GM19467 (cell line): ENCODE results near the gene COA7.

Source experiments
- ATAC-seq: cut with Tn5 transposase; IDR thresholded peaks from one replicate; pipeline ENCODE4 v1.9.1; 2021; ENCODE audit warnings: mild to moderate bottlenecking, moderate library complexity; ENCODE audit not compliant: unreplicated experiment

The COA7 gene

DNA sequence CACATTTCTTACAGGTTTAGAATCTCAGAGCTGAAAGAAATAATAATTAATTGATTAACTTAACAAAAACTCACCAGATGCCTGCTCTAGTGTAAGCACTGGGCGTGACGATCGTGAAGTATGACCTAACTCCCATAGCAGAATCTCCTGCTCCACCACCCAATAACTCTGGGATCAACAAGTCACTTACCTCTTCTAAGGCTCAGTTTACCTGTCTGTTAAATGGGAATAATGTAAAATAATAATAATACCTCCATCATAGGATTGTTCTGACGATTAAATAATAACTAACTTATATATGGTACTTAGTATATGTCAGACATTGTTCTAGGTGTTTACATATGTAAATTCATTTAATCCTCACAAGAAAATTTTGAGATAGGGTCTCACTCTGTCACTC lies 24.6 kb downstream of the COA7 start:
- ATAC-seq, result no peak

DNA sequence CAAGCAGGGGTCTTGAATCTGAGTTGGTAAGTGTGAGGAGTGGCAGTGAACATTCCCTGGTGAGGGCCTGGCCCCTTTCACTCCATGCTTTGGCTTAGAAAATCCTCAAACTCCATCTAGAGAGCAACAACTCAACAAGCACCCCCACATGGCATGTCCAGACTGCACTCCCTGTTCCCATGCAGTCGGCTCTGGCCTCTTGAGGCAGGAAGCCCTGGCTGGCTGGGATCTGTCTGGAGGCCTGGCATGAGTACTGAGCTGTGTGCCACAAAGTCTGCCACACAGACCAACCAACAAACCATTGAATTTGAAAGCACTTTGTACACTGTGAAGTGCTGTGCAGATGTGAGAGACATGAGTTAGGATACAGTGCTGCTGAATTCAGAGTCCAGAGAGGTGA lies 25.2 kb downstream of the COA7 start:
- no peak for ATAC-seq

DNA sequence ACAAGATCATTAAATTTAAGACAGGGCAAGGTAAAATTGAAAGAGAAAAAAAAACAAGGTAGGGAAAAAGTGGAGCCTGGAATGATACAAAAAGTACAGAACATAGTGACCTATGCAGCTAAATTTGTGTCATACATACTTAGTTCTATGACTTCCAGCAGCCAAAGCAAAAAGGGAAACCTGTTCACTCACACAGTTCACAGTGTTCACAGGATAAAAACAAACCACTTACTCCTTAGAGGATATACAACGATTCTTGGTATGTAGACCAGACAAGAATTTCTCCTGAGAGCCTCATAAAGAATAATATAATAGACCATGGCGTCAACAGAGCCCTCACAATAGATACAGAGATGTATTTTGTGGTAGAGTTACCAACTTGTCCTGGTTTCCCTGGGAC lies 27.5 kb downstream of the COA7 start:
- no peak for ATAC-seq

DNA sequence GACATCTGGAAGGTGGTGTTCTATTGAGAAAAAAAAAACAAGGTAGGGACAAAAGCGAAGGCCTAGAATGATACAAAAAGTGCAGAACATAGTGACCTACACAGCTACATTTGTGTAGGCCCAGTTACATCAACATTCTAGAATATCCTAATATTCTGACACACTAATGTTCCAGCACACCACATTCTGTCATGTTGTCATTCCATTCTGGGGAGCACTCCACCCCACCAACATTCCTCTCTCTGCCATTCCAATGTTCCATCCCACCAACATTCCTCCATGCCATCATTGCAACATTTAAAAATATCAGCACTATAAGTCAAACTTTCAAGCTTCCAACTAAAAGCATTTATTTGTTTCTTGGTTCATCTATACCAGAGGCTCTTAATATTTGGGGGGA lies 28.5 kb downstream of the COA7 start:
- ATAC-seq, result no peak

DNA sequence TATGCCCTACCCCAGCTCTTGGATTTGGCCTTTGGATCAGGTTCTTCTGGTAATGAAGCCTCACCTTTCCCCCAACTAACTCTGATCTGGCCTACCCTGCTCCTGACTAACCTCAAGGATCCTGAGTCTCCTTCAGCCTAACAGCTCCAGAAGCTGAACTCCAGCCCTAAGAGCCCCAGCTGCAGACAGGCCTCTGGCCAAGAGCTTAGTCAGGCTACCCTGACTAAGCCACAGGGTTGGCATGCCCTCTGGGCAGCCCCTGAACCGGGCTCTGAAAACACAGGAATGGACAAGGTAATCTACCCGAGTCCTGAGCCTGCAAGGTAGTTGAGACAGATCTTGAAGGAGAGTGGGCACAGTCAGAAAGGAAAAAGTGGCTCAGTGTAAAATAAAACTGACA lies 29.4 kb downstream of the COA7 start:
- no peak for ATAC-seq

DNA sequence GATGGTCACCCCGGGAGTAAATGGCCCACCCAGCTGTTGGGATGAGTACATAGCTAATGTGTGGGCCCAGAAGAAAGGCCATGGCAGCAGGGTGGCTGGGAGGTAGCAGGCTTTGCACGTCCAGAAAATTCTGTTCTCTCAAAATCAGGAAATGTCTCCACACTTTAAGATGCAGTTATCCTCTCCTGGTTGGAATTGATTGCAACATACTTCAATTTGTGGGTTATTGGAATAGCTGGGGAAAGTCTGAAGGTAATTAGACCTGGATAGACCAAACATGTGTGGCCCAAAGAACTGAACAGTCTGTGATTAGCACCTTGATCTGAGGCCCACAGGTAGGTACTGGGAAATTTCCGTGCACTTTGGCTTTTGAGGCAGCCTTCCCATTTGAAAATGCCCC lies 30.2 kb downstream of the COA7 start:
- ATAC-seq, result no peak

DNA sequence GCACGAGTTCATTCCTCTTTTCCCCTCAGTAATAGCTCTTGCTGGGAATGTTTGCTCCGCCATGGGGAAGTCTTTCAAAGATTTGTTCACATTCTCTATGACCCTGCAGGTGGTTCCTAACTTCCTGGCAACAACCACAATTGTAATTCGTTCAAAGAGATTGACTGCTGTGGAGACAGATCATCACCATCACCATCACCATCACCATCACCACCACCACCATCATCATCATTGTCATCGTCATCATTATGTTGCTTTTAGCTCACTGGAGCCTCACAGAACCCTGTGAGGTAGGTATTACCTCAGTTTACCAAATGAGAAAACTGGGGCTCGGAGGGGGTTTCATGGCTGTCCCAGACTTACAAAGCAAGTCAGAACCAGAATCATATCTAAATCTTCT lies 30.9 kb downstream of the COA7 start:
- no peak for ATAC-seq

DNA sequence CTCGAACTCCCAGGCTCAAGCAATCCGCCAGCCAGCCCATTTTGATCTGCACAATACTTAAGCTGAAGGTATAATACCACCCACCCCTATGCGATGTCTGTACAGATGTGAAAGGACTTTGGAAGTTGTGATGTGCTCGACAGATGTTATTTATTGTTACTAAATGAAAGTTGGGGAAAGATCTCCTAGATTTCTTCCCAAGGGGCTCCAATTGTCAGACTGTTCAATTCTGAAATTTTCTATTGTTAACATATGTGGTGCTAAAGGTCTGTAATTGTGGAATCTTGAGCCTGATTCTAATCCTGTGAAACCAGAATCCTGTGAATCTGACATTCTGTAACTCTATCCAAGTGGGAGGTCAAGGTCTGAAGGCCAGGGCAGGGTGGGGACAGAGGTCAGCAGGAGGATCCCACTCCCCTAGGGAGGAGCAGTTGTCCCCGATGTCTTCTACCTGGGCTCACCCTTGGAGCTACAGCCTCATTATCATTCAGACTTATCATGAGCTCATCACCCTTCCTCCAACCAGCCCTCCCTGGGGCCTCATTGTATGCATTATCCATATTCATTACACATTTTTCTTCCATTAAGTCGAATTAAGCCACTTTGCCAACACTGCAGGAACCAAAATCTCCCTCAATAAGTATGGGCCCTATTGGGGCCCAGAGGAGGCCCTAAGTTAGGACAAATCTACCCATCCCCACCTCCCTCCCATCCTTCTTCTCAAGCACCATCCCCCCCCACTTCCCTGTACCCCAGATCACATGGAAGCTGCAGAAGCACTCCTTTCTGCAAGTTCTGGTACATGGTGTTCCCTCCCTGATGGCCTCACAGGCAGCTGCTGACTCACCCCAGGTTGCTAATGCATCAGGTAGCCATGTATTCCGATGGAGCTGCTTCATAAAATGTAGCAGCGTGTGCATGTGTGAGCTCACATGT lies 32.9 kb downstream of the COA7 start:
- ATAC-seq, result no peak

DNA sequence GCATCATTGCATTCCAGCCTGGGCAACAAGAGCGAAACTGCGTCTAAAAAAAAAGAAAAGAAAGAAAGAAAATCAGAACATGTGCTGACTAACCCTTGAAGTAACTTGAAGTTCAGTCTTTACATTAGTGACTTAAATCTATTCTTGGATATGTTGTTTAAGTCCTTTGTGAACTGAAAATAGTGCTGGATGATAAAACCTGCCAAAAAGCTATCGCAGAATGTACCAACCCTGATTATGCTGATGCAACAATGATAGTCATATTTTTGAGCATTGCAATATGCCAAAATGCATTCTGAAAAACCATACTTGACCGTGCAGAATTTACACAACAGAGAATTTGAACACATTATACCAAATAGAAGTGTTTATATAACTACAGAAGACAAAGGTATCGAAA lies 34.4 kb downstream of the COA7 start:
- ATAC-seq, result no peak

DNA sequence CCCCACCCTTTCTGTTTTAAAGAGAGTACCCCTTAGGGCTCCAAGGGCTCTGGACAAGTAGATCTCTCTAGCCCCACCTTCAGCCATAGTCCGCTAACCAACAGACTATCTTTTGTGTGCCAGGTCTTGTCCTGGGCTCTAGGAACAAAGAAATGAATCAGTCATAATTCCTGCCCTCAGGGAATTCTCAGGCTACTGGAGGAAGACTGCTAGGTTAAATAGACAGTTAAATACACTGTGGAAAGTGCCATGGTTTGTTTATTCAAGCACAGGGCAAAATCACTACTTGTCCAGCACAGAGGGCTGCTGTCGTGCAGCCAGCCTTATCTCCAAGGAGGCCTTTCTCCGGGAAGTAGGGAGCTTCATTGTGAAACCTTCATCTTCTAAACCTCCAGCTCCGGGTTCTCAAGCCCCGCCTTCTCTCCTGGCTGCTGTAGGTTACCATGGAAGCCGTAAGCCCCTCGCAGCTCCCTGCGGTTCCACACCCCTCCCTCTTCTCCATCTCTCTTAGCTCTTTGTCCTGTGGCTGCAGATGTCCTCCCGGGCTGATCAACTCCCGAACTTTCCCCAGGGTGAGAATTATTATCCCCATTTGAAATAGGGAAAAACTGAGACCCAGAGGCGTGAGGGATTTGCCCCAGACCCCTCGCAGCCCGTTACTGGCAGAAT lies 35.4 kb downstream of the COA7 start:
- no peak for ATAC-seq

DNA sequence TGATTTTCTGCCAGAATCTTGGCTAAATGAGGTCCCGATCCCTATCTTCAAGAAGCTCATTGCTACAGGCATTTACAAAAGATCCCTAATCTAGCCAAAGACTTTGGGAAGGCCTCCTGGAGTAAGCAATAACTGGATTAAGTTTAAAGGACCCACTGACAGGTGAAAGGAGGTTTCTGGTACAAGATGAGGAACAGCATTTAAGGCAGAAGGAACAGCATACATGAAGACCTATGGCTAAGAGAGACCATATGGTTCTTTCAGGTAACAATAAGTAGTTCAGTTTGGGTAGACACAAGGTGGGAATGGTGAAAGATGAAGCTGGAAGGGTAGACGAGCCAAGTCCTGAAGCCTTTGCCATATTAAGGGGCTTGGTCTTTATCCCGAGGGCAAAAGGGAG lies 37.3 kb downstream of the COA7 start:
- ATAC-seq, result no peak

DNA sequence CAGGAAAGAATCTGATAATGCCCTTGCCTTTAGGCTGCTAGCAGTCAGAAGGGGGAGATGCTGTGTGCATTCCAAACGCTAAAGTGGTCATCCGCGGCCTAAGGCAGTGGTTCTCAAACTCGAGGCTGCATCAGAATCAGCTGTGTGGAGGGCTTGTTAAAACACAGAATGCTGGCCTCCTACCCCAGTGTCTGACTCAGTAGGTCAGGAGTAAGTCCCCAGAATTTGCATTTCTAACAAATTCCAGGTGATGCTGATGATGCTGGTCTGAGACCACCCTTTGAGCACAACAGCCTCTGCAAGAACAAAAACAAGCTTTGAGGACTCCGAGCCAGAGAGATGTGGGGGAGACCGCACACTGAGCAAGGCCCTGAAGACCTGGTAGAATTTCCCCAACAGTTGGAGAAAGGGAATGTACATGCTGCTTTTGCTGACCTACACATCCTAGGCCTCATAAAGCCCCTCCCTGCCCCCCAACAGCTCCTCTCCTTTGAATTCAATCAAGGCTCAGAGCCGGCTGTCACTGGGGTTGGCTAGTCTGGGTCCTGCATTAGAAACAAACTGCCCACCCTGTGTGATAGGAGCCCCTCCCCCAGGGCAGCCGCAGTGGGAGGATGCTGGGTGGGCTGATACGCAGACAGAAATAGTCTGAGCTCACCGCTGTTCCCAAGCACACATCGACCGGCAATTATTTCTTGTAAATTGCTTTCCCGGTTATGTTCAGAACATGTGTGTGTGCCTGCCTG lies 38.1 kb downstream of the COA7 start:
- no peak for ATAC-seq

DNA sequence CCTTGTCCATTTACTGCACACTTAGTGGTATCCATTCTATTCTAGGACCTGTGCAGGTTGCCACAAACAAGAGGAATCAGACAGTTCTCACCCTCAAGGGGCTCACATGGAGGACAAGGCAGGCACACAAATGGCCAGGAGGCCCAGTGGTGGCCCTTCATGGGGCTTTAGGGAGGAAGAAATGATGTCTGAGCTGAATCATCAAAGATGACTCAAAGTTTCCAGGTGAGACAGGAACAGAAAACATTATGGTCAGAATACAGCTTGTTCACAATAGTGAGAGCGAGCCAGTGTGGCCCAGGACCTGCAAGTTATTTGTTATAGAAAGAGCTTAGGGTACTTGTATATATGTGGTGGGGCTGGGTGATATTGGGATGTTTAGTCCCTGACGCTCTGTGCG lies 38.8 kb downstream of the COA7 start:
- ATAC-seq, result no peak

DNA sequence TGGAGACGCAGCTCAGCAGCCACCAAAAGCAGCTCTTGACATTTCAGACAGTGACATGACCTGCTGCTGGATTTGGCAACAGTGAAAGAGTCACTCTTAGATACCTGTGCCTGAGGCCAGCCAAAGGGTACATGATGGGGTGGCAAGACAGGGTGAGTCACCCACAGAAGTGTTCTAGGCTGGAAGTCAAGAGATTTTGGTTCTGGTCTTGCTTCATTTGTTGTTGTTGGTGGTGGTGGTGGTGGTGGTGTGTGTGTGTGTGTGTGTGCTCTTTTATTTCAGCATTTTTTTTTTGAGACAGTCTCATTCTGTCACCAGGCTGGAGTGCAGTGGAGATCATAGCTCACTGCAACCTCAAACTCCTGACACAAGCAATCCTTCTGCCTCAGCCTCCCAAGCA lies 39.4 kb downstream of the COA7 start:
- no peak for ATAC-seq

DNA sequence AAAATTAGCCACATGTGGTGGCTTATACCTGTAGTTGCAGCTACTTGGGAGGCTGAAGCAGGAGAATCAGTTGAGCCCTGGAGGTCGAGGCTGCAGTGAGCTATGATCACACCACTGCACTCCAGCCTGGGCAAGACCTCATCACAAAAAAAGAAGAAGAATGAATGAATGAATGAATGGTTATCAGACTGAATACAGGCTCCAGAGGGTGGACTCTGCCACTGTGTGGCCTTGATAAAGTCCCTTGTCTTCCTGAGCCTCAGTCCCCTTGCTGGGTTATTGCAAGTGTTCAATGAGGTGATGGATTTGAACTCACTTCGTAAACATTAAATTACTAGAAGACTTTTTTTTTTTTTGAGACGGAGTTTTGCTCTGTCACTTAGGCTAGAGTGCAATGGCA lies 40.4 kb downstream of the COA7 start:
- ATAC-seq, result no peak

DNA sequence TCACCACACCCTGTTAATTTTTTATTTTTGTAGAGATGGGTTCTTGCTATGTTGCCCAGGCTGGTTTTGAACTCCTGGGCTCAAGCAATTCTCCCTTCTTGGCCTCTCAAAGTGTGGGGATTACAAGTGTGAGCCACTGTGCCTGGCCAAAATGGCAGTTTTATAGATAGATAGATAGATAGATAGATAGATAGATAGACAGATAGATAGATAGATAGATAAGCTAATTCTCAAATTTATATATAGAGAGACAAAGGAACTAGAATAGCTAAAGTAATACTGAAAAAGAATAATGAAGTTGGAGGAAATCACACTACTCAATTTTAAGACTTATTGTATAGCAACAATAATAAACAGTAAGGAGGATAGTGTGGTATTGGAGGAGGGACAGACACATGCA lies 44.1 kb downstream of the COA7 start:
- no peak for ATAC-seq

DNA sequence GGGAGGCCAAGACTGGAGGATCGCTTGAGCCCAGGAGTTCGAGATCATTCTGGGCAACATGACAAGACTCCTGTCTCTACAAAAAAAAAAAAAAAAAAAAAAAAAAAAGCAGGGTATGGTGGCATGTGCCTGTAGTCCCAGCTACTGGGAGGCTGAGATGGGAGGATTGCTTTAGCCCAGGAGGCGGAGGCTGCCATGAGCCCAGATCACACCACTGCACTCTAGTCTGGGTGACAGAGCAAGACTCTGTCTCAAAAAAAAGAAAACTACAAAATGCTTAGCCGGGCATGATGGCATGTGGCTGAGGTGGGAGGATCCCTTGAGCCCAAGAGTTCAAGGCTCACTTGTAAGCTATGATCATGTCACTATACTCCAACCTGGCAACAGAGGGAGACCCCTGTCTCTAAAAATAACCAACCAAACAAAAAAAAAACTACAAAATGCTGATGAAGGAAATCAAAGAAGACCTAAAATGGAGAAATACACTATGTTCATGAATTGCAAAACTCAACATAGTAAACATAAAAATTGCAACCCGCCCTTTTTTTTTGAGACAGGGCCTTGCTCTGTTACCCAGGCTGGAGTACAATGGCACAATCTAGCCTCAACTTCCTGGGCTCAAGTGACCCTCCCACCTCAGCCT lies 44.8 kb downstream of the COA7 start:
- no peak for ATAC-seq

DNA sequence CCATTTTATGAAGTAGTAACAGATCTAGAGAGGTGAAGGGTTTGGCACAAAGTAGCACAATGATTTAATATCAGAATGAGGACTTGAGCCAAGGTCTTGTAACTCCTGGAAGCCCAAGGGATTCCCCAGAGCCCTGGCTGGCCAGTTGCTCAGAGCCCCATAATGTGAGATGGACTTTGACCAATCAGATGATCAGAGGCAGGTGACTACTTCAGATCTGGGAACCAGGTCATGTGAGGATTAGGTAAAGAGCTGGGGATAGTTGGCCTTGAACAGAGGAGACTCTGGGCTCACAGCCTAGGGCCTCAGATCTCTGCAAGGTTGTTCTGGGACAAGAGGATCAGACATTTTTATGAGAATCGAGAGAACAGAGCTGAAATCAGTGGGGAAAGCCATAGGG lies 46.2 kb downstream of the COA7 start:
- ATAC-seq, result no peak

DNA sequence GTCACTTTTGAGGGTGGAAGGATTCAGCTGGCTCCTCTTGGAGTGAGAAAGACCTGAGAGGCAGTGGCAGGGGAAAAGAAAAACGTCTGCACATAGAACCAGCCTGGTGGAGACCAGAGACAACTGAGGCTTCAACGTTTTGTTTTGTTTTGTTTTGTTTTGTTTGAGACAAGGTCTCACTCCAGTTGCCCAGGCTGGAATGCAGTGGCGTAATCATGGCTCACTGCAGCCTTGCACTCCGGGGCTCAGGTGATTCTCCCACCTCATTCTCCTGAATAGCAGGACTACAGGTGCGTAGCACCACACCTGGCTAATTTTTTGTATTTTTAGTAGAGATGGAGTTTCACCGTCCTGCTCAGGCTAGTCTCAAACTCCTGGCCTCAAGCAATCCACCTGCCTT lies 52.9 kb downstream of the COA7 start:
- no peak for ATAC-seq

DNA sequence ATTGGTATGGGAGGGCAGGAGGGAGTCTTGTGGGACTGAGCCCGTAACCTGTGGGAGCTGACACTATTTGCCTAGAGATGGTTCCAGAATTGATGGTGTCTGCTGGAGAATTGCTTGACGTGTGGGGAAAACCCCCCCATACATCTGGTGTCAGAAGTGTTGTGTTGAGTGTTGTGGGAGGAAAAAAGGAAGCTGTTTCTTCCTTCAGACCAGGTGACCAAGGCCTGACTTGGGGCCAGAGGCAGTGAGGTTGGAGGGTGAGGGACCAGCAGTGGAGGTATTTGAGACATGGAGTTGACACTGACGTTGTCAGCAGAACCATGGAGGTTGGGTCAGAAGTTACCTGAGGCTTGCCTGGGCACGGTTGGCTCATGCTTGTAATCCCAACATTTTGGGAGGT lies 56.8 kb downstream of the COA7 start:
- no peak for ATAC-seq

DNA sequence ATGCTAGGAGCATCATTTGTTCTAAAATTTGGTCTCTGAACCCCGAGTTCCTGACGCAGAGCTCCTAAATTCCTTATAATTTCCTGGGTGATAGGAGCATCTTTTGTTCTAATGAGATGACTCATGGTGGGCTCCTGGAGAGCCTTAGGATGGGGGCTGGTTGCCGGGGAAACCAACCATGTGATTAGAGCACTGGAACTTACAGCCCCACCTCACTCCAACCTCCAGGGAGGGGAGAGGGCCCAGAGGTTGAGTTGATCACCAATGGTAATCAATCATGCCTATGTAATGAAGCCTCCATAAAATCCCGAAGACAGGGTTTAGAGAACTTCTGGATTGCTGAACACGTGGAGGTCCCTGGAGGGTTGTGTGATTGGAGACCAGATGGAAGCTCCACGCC lies 57.5 kb downstream of the COA7 start:
- no peak for ATAC-seq
